Endothelial cell of umbilical vein (primary cell): ENCODE results near the gene GNAL. TPM values are rescaled to one million over a fixed set of nuclear protein-coding genes. Genes with fewer than 3 reads are reported as not detected.

Source experiments
- BruUV-seq: library from RNA; stranded (reverse); fragments of 400-500 nt; replicated peaks from 2 replicates; lab custom pipeline; 2021; lab: Mats Ljungman, UMichigan
- CTCF ChIA-PET: fragments of 300-600, 350-600 bp; sonication (Branson Sonifier 250); formaldehyde crosslinking; loops from one replicate; lab custom pipeline; 2021; ENCODE audit warnings: antibody characterized with exemption, inconsistent platforms; lab: Charles Lee
- POLR2A ChIA-PET: fragments of 300-600, 350-600 bp; sonication (Branson Sonifier 250); formaldehyde crosslinking; loops from one replicate; lab custom pipeline; 2021; ENCODE audit warnings: antibody characterized with exemption, inconsistent platforms; lab: Charles Lee
- DNase-seq: peaks from one replicate; pipeline ENCODE4 v3.0.0-alpha.2; 2011; ENCODE audit warnings: low read depth, low spot score
- FAIRE-seq: peaks from 2 replicates; lab custom pipeline; 2011; peaks lifted over from hg19 to GRCh38; lab: Jason Lieb, UNC
- H2AFZ ChIP-seq: 2 replicates; pipeline ENCODE4 v1.6.0; 2012; ENCODE audit warnings: low read depth, low read length, control low read depth, inconsistent platforms
- H3K27ac ChIP-seq: 2 replicates; pipeline ENCODE4 v1.5.1; 2011; ENCODE audit warnings: low read depth, mild to moderate bottlenecking, control low read depth, low read length, moderate library complexity; ENCODE audit not compliant: insufficient read depth
- H3K27me3 ChIP-seq, 2 experiments: 2 replicates each; pipeline versions ENCODE4 v1.6.0 to v1.6.1; 2011; ENCODE audit warnings: low read length in 2 of 2, mixed read lengths in 1 of 2; ENCODE audit not compliant: control insufficient read depth in 2 of 2, insufficient read depth in 2 of 2
- H3K36me3 ChIP-seq, 2 experiments: 2 replicates in 1 of 2; 3 replicates in 1 of 2; pipeline ENCODE4 v1.5.1; 2011; ENCODE audit warnings: low read length in 2 of 2, mild to moderate bottlenecking in 1 of 2, moderate library complexity in 1 of 2; ENCODE audit not compliant: control insufficient read depth in 2 of 2, insufficient read depth in 2 of 2; ENCODE audit errors: extremely low read depth in 1 of 2
- H3K4me1 ChIP-seq: 3 replicates; pipeline ENCODE4 v1.5.1; 2011; ENCODE audit warnings: mild to moderate bottlenecking, low read length; ENCODE audit not compliant: control insufficient read depth, insufficient read depth; ENCODE audit errors: extremely low read depth
- H3K4me2 ChIP-seq: 2 replicates; pipeline ENCODE4 v1.6.1; 2011; ENCODE audit warnings: low read length, control low read depth, mixed read lengths; ENCODE audit not compliant: insufficient read depth
- H3K4me3 ChIP-seq, 3 experiments: fragments of 200-600 bp in 1 of 3; sonication (generic), shearing (Covaris generic) in 1 of 3; replicated peaks in 1 of 3; 2 replicates each; pipeline ENCODE4 v1.5.1; 2011 to 2016; ENCODE audit warnings: control low read depth in 3 of 3, low read length in 3 of 3, mild to moderate bottlenecking in 2 of 3, inconsistent platforms in 1 of 3, low read depth in 1 of 3, moderate library complexity in 1 of 3; ENCODE audit not compliant: insufficient read depth in 1 of 3
- H3K79me2 ChIP-seq: 2 replicates; pipeline ENCODE4 v1.6.0; 2012; ENCODE audit warnings: low read length, inconsistent platforms; ENCODE audit not compliant: control insufficient read depth, insufficient read depth
- H3K9ac ChIP-seq: replicated peaks from 2 replicates; pipeline ENCODE3; 2011; ENCODE audit warnings: low read length, control low read depth; ENCODE audit not compliant: insufficient read depth; ENCODE audit errors: extremely low read depth
- H3K9me1 ChIP-seq: replicated peaks from 3 replicates; pipeline ENCODE4 v1.6.0; 2011; ENCODE audit warnings: mild to moderate bottlenecking, low read length; ENCODE audit not compliant: control insufficient read depth, insufficient read depth; ENCODE audit errors: extremely low read depth
- H3K9me3 ChIP-seq: replicated peaks from 2 replicates; pipeline ENCODE4 v1.5.1; 2012; ENCODE audit warnings: low read length, inconsistent platforms; ENCODE audit not compliant: control insufficient read depth, insufficient read depth
- H4K20me1 ChIP-seq: replicated peaks from 2 replicates; pipeline ENCODE3; 2011; ENCODE audit warnings: mild to moderate bottlenecking, low read length; ENCODE audit not compliant: control insufficient read depth, insufficient read depth; ENCODE audit errors: extremely low read depth
- EZH2 ChIP-seq: IDR thresholded peaks from 2 replicates; pipeline ENCODE4 v1.6.1; 2012; ENCODE audit warnings: borderline replicate concordance, low read depth, mild to moderate bottlenecking, moderate library complexity, low read length, inconsistent platforms; ENCODE audit not compliant: severe bottlenecking
- FOS ChIP-seq: IDR thresholded peaks from 2 replicates; pipeline ENCODE4 v1.6.1; 2011; ENCODE audit warnings: mild to moderate bottlenecking, low read length, moderate library complexity, borderline replicate concordance; ENCODE audit not compliant: insufficient read depth
- GATA2 ChIP-seq: IDR thresholded peaks from 2 replicates; pipeline ENCODE4 v1.7.0; 2011; ENCODE audit warnings: low read depth, mild to moderate bottlenecking, moderate library complexity, mixed read lengths, low read length; ENCODE audit not compliant: insufficient read length, insufficient read depth
- JUN ChIP-seq: IDR thresholded peaks from 2 replicates; pipeline ENCODE4 v1.6.1; 2011; ENCODE audit warnings: borderline replicate concordance, low read depth; ENCODE audit not compliant: insufficient read length, insufficient read depth
- MAX ChIP-seq: IDR thresholded peaks from 2 replicates; pipeline ENCODE4 v1.6.1; 2011; ENCODE audit not compliant: insufficient read depth, insufficient read length
- MYC ChIP-seq: IDR thresholded peaks from one replicate; pipeline ENCODE4 v1.6.1; 2011; ENCODE audit warnings: mild to moderate bottlenecking, low read depth, low read length
- POLR2A ChIP-seq: IDR thresholded peaks from 2 replicates; pipeline ENCODE4 v1.6.1; 2012; ENCODE audit warnings: low read depth, mild to moderate bottlenecking, control low read depth, low read length
- POLR2AphosphoS5 ChIP-seq: IDR thresholded peaks from 2 replicates; pipeline ENCODE4 v1.6.1; 2012; ENCODE audit warnings: low read depth, mild to moderate bottlenecking, control low read depth, low read length, moderate library complexity; ENCODE audit not compliant: insufficient read depth
- dilution Hi-C: fragments of 300-500 bp; cut with MboI; formaldehyde crosslinking; loops from one replicate; pipeline ENCODE4 v1.15.0; 2019; ENCODE audit warnings: low sequenced_read_pairs; ENCODE audit not compliant: extremely low pct_ligation_motif_present
- intact Hi-C: fragments of 100-400 bp; cut with micrococcal nuclease; formaldehyde crosslinking; loops from one replicate; pipeline ENCODE4 v1.10.0; 2022
- polyA plus RNA-seq, 4 experiments: library from polyadenylated mRNA; depleted of rRNA in 3 of 4; stranded (reverse) in 3 of 4; unstranded in 1 of 4; fragments of >200 nt; gene quantifications; 2 replicates each; pipeline versions ENCODE4 v1.2.1 to v1.2.3, GENCODE V29; 2011 to 2012; ENCODE audit warnings: missing spikeins in 1 of 4
- total RNA-seq: library from RNA; stranded (reverse); gene quantifications from 2 replicates; pipeline ENCODE4 v1.2.3, GENCODE V29; 2021
- TF ChIP-seq, protein P1 (sequence below), 2 donors: IDR thresholded peaks; 1 replicate in 1 of 2; 2 replicates in 1 of 2; pipeline ENCODE4 v1.5.1; 2011; ENCODE audit warnings: low read length in 2 of 2, mild to moderate bottlenecking in 2 of 2, moderate library complexity in 2 of 2, control low read depth in 1 of 2, inconsistent platforms in 1 of 2, low read depth in 1 of 2; ENCODE audit not compliant: insufficient read depth in 1 of 2; ENCODE audit errors: extremely low read depth in 1 of 2

Gene GNAL
- total and polyA plus RNA-seq, 2 donors (not counting 3 experiments of a cell fraction or from before 2014, with no cell fraction given), result 0.07 to 0.73 TPM

DNA sequence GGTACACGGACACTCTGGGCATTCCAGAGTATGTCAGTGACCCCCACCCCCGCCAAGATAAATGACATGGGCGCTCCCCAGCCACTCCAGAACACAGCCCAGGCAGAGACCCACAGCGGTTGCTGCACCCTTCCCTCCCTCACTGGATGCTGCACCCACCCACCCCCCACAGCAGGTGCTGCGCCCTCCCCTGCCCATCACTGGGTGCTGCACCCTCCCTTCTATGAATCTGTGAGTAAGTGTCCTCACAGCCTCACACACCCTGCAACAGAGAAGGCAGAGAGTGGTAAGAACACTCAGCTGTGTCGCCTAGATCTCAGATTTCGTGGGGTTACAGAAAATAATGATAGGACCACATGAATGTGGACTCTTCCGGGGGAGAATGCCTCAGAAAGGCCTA lies 185.6 kb downstream of the GNAL start:
- dilution Hi-C loops (no loop called here), intact Hi-C loops (no loop called here)
- FAIRE-seq, result no peak

More for the DNA sequence above, 185.6 kb downstream of the GNAL start:
- Histone ChIP-seq H3K4me1 (no peaks in the 10 kb centered on the region), H3K79me2 (no peaks in the 10 kb centered on the region), H3K9me3 (no peaks in the 10 kb centered on the region), H4K20me1 (no peaks in the 10 kb centered on the region), H3K27ac (no peak overlapping the region), H3K36me3 (no peaks in the 10 kb centered on the region), H3K4me3 (no peak overlapping the region), H3K9ac (no peak overlapping the region), H3K4me2 (no peak overlapping the region), H3K9me1 (no peaks in the 10 kb centered on the region), H2AFZ (no peak overlapping the region), H3K27me3 (peaks cover 0 to 6% of the 10 kb centered on the region in 2 experiments)
- TF ChIP-seq MYC (no peak), POLR2A (no peak), EZH2 (no peak), GATA2 (no peak), POLR2AphosphoS5 (no peak), FOS (no peak), JUN (no peak), MAX (no peak)
- TF ChIP-seq, protein P1, sequence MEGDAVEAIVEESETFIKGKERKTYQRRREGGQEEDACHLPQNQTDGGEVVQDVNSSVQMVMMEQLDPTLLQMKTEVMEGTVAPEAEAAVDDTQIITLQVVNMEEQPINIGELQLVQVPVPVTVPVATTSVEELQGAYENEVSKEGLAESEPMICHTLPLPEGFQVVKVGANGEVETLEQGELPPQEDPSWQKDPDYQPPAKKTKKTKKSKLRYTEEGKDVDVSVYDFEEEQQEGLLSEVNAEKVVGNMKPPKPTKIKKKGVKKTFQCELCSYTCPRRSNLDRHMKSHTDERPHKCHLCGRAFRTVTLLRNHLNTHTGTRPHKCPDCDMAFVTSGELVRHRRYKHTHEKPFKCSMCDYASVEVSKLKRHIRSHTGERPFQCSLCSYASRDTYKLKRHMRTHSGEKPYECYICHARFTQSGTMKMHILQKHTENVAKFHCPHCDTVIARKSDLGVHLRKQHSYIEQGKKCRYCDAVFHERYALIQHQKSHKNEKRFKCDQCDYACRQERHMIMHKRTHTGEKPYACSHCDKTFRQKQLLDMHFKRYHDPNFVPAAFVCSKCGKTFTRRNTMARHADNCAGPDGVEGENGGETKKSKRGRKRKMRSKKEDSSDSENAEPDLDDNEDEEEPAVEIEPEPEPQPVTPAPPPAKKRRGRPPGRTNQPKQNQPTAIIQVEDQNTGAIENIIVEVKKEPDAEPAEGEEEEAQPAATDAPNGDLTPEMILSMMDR (IDR thresholded peaks at IDR 0.05; ENCODE audit: extremely low read depth in 1 of 2, insufficient read depth in 1 of 2, low read depth in 1 of 2, low read length in 2 of 2), result no peak
- POLR2A ChIA-PET, result no interaction called here
- no peak for DNase-seq
- CTCF ChIA-PET, result no interaction called here
- BruUV-seq, result no TSS peak
